HG03095 (cell line): ENCODE data around the gene GEMIN7.
A peak's percentile ranks its signal among the peaks of the same experiment; 100 is the strongest.

Source experiments
- ATAC-seq: cut with Tn5 transposase; IDR thresholded peaks from one replicate; pipeline ENCODE4 v1.9.1; 2021; ENCODE audit warnings: moderate library complexity; ENCODE audit not compliant: unreplicated experiment

Gene GEMIN7

DNA sequence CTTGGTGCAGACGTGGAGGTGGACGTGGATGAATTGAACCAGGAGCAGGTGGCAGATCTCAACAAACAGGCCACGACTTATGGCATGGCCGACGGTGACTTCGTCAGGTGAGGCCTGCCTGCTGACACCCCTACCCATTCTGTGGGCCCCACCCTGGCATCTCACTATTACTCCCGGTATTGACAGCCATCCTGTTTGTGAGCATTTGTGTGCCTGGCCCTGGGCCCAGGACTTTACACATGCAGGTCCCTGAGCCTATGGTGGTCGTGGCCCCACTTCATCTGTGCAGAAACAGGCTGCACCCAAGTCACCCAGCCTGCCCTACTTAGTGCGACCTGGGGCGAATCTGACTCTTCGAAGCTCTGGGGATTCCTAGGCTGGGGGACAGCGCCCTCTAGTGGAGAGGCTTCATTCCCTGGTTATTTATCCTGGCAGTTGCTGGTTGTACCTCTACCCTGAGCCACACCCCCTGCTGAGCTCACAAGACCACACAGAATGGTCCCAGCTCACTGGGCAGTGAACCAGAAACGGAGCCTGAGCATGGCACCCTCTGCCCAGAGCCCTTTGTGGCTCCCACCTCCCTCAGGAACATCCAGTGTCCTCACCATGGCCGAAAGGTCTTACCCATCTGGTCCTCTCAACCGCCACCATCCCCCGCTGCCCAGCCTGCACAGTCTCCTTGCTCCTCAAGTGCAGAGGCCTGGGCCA lies 19.6 kb upstream of the GEMIN7 start:
- ATAC-seq = no peak

DNA sequence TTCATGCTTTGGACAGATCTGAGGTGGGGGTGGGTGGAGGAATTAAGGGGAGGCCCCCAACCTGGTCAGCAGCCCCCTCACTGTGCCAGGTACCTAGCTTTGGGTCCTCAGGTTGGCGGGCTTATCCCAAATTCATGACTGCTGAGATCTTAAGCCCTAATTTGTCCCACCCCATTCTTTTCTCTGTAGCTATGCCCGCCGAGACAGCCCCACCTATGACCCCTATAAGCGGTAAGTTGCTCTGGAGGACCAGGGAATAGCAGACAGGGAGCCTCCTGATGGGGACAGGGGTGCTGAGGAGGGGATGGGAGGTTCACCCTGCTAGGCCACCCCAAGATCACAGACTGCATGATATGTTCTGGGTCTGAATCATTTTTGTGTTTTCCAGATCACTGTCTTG lies 17.1 kb upstream of the GEMIN7 start:
- no peak for ATAC-seq

DNA sequence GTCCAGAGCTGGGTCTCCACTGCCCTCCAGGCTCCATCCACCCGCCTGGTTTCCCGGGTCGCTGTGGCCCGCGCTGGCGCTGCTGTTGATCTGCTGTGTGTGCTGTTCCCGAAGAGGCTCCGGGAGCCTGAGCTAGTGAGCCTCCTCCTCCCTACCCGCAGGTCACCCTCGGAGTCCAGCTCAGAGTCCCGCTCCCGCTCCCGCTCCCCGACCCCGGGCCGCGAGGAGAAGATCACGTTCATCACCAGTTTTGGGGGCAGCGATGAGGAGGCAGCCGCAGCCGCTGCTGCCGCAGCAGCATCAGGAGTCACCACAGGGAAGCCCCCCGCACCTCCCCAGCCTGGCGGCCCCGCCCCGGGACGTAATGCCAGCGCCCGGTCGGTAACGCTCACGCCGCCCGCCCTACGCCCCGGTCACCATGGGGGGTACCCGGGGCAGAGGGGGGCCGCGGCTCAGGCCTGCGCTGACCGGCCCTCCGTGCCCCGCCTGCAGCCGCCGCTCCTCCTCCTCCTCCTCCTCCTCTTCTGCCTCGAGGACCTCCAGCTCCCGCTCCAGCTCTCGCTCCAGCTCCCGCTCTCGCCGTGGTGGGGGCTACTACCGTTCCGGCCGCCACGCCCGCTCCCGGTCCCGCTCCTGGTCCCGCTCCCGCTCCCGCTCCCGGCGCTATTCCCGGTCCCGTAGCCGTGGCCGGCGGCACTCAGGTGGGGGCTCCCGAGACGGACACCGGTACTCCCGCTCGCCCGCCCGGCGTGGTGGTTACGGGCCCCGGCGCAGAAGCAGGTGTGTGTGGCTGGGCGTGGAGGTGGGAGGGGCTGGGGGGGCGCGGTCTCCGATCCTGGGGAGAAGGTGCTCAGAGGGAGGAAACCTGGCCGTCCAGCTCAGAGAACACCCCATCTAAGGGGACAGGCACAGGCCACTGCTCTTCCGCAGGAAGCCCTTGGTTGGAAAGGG lies 14.9 kb upstream of the GEMIN7 start:
- ATAC-seq = no peak

- ATAC-seq = no peak
Measured at GRCh38 chr19:45066921-45067661, 12.0 kb upstream of the GEMIN7 start.

- no peak for ATAC-seq
Measured at GRCh38 chr19:45068041-45068440, 11.0 kb upstream of the GEMIN7 start.

GRCh38 chr19:45069056-45069455 lies 10.0 kb upstream of the GEMIN7 start:
- no peak for ATAC-seq

- ATAC-seq = no peak
Measured at GRCh38 chr19:45070214-45070613, 8.8 kb upstream of the GEMIN7 start.

- no peak for ATAC-seq
Measured at GRCh38 chr19:45070861-45071544, 8.1 kb upstream of the GEMIN7 start.

- no peak for ATAC-seq
Measured at GRCh38 chr19:45071545-45071938, 7.5 kb upstream of the GEMIN7 start.

DNA sequence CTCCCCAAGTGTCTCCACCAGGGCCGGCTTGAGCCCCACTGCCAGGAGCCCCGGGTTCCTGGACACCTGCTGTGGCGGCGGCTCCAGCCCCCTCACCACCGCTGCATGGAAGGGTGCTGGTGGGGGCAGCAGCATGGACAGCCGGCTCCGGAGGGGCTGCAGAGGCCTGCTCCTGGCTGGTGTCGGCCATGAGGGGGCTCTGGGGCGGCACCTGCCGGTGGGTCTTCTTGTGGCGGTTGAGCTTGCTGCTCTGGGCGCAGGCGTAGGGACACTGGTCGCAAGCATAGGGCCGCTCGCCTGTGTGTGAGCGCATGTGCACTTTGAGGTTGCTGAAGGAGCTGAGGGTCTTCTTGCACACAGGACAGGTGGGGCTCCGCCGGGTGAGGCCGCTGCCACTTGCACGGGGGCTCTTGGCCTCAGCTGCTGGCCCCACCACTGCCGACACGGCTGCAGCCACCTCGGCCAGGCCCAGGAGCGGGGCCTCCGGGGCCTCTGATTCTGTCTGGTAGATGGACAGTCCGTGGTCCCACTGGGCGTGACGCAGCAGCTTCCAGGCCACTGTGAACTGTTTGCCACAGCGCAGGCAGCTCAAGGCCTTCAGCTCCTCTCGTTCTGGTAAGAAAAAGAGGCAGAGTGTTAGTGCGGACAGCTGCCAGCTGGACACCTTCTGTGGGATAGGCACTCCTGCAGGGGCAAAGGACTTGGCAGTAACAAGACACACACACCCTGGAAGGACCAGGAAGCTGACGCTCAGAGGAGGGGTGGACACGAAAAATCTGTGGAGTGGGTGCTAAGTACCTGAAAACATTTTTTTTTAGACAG lies 6.9 kb upstream of the GEMIN7 start:
- ATAC-seq = no peak

GRCh38 chr19:45074744-45075300 lies 4.2 kb upstream of the GEMIN7 start:
- no peak for ATAC-seq

DNA sequence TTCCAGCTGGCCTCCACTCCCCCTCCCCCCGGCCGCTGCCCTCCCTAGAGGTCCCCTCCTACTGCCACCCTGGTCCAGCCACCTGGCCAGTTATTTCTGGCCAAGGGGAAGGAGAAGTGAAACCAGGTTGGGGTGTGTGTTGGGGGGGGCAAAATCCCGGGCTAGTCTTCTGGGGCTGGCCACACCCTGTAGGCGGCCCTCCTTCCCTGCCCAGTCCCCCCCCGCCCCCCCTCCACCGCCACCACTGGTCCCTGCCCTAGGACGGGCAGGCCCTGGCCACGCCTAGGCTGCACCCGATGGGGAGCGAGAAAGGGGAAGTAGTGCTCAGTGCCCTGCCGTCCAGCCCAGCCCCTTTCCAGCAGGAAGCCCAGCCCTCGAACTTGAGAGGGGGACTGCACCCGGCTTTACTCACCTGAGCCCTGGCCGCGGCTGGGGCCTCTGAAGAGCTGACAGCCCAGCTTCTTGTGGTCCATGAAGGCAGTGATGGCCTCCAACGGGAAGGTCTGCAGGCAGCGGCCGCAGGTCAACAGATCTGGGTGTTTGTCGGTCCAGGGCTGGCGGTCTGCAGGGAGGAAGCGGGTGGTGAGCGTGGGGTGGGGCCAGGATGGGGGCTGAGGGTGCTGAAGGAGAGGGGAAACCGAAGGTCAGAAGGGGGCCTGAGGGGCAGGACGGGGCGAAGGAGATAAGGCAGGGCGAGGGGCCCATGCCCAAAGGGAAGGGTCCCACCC lies 3.6 kb upstream of the GEMIN7 start:
- peak; percentile 53 for ATAC-seq

- peak; percentile 35 for ATAC-seq
Measured at GRCh38 chr19:45076029-45076850, 2.8 kb upstream of the GEMIN7 start, which contains the start of gene ZNF296. Gene ZNF296, minus strand, starts transcription at chr19:45076478. Its CDS starts 105 bp downstream, at chr19:45076373.

GRCh38 chr19:45076851-45077730 lies 2.0 kb upstream of the GEMIN7 start:
- no peak for ATAC-seq

DNA sequence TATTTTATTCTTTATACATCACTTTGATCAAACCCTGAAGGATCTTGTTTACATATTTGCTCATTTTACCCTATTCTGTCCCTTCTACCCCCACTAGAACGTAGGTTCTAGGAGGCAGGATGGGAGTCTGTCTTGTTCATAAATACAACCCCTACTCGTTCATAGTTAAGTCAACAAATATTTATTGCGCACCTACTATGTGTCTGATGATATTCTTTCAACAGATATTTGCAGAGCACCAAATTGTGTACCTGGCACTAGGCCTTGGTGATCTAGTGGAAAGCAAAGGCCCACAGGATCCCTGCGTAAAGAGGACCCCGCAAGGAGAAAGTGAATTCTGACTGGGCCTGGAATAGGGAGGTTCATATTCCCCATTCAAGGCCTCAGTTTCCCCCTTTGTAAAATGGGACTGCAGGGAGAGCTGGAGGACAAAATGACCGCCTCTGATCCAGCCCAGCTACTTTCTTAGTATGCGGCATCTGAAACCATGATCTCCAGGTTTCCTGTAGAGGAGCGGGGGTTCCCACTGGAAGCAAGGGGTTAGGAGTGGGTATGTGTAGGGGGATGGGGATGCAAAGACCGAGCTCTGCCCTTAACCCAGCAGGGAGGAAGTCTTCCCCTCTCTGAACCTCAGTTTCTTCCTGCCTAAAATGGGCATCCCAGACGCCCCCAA lies 534 bp upstream of the GEMIN7 start:
- no peak for ATAC-seq

- no peak for ATAC-seq
Measured at GRCh38 chr19:45079911-45080370, 881 bp downstream of the GEMIN7 start.
